ENCODE measurements around the gene ANAPC13.

The ANAPC13 gene

DNA sequence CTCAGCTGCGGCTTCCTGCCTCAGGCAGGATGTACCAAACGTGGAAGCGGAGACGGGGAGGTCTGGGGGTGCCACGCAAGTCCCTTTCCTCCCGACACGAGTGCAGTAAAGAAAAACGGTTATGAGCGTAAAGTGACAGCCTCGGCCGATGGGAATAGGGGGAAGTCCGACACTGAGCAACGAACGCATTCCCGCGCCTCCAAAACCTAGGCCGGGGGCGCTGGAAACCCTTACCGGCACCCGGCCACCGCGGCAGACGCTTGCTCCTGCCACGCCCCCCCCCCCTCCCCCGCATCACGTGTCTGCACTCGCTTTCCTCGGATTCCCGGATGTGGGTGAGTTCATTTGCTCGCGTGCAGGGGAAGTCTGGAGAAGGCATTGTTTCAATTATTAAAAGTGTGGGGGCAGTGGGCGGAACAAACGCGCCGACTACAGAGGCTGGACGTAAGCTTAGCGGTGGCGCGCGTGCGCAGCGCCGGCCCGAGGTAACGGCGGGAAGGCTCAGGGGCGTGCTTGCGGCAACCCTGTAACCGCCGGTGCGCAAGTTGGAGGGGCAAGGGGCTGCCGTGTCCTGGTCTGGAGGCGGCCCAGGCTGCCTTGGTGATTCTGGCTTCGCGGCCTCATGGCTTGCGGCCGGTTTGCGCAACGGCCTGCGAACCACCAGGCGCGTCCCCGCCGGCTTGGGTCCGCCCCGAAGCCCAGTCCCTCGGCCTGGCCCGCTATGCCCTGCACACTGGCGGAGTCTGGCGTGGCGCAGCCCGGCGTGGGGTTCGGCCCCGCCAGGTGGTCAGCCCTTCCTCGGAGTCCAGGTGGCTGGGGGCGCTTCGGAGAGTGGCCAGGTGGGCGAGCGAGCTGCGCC is at the start of gene ANAPC13, which contains the start of gene CEP63:
Gene ANAPC13, minus strand, starts transcription at position 268 of the 859 bp plus-strand sequence. CDS start 3,081 bp downstream, outside the sequence.
Gene CEP63, plus strand, starts transcription at position 340 of the 859 bp plus-strand sequence. CDS start 9,264 bp downstream, outside the sequence.
- H3K27ac ChIP-seq: peak within 1 kb of the TSS; percentile 100
- no peak for TF ChIP-seq CTCF (IDR thresholded peaks at IDR 0.05; ENCODE audit: low read depth, low read length)

DNA sequence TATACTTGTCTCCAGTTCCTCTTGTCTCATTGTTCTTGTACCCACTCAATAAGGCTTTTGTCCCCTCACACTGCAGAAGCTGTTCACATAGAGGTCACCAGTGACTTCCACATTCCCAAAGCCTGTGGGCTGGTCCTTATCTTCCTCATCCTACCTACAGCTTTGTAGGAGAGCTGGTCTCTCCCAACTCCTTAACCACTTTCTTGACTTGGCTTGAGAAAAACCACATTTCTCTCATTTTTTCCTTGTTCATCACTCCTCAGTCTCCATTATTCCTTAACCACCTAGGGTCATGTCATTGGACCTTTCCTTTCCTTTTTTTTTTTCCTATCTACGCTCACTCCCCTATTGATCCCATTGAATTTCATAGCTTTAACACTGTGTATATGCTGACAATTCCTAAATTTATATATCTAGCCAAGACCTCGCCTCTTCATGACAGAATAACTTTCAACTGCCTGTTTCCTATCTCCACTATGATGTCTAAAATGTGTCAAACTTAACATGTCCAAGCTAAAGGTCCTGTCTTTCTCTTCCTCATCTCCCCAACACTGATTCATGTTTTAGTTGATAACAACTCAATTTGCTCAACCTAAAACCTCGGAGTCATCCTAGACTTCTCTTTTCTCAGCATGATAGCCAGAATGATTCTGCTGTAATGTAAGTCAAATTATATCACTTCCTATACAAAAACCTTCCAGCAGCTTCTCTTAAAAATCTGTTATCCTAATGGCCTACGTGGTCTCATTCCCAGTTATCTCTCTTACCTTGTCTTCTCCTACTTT is 49.6 kb upstream of the ANAPC13 start:
- no peaks in the 10 kb centered on the region for H3K27me3 ChIP-seq (ENCODE audit: insufficient read depth, low read depth, severe bottlenecking)
- H3K4me3 ChIP-seq (ENCODE audit: low read depth, low read length): no peak overlapping the region
- TF ChIP-seq CTCF (IDR thresholded peaks at IDR 0.05; ENCODE audit: low read depth, low read length): no peak
- no peaks in the 10 kb centered on the region for H3K9me3 ChIP-seq (ENCODE audit: severe bottlenecking)
- DNase-seq: no peak
- H3K36me3 ChIP-seq: peaks cover 23% of the 10 kb centered on the region
- H3K27ac ChIP-seq: no peak overlapping the region

More for the DNA sequence above, at the start of gene ANAPC13, which contains the start of gene CEP63:
- Histone ChIP-seq H3K9me3 (ENCODE audit: severe bottlenecking) (no peaks in the 10 kb centered on the region), H3K27me3 (ENCODE audit: insufficient read depth, low read depth, severe bottlenecking) (no peaks in the 10 kb centered on the region), H3K4me3 (ENCODE audit: low read depth, low read length) (peak within 1 kb of the TSS; percentile 75), H3K36me3 (peaks cover 32% of the 10 kb centered on the region)
- DNase-seq: peak; percentile 98

DNA sequence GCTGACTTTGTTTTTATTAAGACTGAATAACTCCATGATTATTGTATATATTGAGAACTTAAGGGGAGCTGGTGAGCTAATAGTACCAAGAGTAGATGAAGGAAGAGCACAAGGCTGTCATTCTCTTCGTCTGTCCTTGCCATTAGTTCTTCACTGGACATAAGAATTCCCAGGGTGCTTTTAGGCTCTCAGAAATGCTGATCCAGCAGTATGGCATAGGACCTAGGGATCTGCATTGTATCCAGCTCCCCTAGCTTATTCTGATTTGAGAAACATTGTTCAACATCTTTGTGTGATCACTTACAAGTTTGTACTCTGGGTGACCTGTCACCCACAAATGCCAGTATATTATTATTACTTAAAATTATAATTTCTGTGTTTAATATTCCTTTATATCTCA is 47.7 kb upstream of the ANAPC13 start:
- Histone ChIP-seq H3K27me3 (ENCODE audit: insufficient read depth, low read depth, severe bottlenecking) (no peaks in the 10 kb centered on the region), H3K9me3 (ENCODE audit: severe bottlenecking) (no peaks in the 10 kb centered on the region), H3K27ac (no peak overlapping the region), H3K4me3 (ENCODE audit: low read depth, low read length) (no peak overlapping the region), H3K36me3 (peaks cover 14% of the 10 kb centered on the region)
- DNase-seq: no peak
- no peak for TF ChIP-seq CTCF (IDR thresholded peaks at IDR 0.05; ENCODE audit: low read depth, low read length)

DNA sequence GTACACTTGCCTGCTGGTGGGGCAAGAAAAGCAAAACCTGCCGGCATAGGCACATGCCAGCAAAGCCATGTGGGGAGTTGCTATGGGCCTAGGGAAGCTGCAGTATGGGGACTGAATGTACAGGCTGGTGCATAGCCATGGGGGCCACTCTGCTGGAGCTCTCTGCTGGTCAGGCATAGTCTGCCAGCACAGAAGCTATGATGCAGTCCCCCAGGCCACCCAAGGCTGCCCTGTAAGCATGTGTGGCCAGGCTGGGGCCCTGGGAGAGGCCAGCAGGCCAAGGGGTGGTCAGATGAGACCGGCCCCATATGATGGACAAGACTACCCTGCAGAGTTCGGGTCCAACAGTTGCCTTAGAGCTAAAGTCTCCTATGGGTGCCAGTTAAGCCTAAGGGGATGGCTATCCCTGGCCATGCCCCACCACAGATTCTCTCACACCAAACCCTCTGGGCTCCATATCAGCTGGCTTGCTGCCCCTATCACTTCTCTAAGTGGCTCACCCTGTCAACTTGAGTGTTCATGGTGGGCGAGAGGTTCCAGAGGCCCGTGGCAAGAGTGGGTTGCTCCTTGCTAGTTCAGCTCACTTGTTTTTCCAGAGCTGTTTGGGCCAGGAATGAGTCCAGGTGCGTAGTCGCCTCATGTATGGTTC is 41.9 kb upstream of the ANAPC13 start:
- Histone ChIP-seq H3K27ac (no peak overlapping the region), H3K36me3 (no peaks in the 10 kb centered on the region), H3K27me3 (ENCODE audit: insufficient read depth, low read depth, severe bottlenecking) (no peaks in the 10 kb centered on the region), H3K9me3 (ENCODE audit: severe bottlenecking) (peaks cover 4% of the 10 kb centered on the region), H3K4me3 (ENCODE audit: low read depth, low read length) (no peak overlapping the region)
- DNase-seq: no peak
- no peak for TF ChIP-seq CTCF (IDR thresholded peaks at IDR 0.05; ENCODE audit: low read depth, low read length)

- Histone ChIP-seq H3K27ac (no peak overlapping the region), H3K9me3 (ENCODE audit: severe bottlenecking) (peaks cover 5% of the 10 kb centered on the region), H3K4me3 (ENCODE audit: low read depth, low read length) (no peak overlapping the region), H3K36me3 (no peaks in the 10 kb centered on the region), H3K27me3 (ENCODE audit: insufficient read depth, low read depth, severe bottlenecking) (no peaks in the 10 kb centered on the region)
- peak; percentile 98 for TF ChIP-seq CTCF (IDR thresholded peaks at IDR 0.05; ENCODE audit: low read depth, low read length)
- peak; percentile 65 for DNase-seq
These were observed 41.3 kb upstream of the ANAPC13 start for GRCh38 chr3:134527037-134527436.
